B cell (primary cell): ENCODE results near the gene NKX1-2.

Experiments
- CTCF ChIP-seq: fragments of 200-600 bp; IDR thresholded peaks from one replicate; pipeline ENCODE4 v1.8.0; 2022; ENCODE audit warnings: antibody characterized with exemption, mild to moderate bottlenecking
- EZH2 ChIP-seq: IDR thresholded peaks from 2 replicates; pipeline ENCODE4 v1.6.1; 2012; ENCODE audit warnings: borderline replicate concordance, low read depth, mild to moderate bottlenecking, moderate library complexity, low read length; ENCODE audit not compliant: insufficient read depth, poor library complexity, severe bottlenecking

DNA sequence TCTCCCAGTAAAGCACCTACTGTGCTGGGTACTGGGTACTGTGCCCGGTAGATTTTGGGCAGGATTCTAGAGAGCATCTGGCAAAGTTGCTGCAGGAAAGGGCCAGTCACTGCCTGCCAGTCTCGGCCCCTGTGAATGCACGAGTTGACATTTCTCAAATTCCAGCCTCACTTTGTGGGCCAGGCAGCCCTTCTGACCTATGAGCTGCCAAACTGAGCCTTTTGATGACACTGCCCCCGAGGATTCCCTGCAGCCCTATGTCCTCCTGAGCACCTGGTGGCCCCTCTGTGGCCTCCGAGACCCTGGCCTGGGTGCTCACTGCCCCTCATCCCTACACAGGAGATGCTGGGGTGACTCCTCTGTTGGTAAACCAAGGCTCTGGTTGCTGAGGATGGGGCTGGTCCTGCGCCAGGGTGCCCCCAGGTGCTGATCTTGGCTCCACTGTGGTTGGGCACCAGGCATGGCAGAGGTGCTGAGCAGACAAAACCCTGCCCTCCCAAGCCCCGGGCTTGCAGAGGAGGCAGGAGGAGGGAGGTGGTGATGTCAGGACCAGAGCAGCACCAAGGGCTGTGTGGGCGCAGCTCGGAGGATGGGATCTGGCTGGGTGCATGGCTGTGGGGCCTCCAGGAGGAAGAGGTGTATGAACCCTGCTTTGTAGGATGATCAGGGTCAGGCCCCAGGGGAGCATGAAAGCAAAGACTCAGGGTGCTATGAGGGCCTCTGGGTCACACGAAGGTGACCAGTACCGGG, 28.0 kb upstream of the NKX1-2 start:
- no peak for TF ChIP-seq CTCF
- no peak for TF ChIP-seq EZH2
